VCaP (cell line): ENCODE results near the gene FSTL5.

Experiments used
- H3K27ac ChIP-seq: fragments of 450-650 bp; 2 replicates; pipeline ENCODE4 v1.5.1; 2017
- TF ChIP-seq, protein P1 (sequence below): fragments of 450-650 bp; conservative IDR thresholded peaks from 2 replicates; pipeline ENCODE4 v1.5.1; 2017; ENCODE audit warnings: mild to moderate bottlenecking, moderate library complexity

The FSTL5 gene

DNA sequence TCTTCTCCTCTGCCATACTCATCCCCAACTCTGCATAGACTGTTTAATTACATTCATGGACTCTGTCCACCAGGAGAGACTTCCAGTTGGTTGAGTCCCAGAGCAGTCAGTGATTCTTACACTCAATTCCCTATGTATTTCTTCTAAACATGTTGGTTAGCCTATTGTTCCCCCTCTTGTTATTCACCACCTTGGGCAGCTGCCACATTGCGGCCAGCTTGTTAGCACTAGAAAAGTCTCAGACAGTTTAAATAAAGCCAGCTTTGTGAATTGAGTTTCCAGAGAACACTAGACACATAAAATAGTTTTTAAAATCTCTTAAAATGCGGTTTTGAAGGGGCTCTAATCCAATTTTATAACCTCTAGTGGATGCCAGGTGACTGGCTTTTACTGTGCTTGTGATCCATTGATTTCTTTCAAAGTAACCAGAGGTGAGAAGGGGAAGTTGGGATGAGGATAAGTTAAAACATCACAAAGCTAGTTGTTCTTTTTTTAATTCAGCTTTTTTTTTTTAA, 827.7 kb downstream of the FSTL5 start:
- H3K27ac ChIP-seq: no peak overlapping the region
- TF ChIP-seq, protein P1, sequence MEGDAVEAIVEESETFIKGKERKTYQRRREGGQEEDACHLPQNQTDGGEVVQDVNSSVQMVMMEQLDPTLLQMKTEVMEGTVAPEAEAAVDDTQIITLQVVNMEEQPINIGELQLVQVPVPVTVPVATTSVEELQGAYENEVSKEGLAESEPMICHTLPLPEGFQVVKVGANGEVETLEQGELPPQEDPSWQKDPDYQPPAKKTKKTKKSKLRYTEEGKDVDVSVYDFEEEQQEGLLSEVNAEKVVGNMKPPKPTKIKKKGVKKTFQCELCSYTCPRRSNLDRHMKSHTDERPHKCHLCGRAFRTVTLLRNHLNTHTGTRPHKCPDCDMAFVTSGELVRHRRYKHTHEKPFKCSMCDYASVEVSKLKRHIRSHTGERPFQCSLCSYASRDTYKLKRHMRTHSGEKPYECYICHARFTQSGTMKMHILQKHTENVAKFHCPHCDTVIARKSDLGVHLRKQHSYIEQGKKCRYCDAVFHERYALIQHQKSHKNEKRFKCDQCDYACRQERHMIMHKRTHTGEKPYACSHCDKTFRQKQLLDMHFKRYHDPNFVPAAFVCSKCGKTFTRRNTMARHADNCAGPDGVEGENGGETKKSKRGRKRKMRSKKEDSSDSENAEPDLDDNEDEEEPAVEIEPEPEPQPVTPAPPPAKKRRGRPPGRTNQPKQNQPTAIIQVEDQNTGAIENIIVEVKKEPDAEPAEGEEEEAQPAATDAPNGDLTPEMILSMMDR: no peak
